DMS 273 (cell line): ENCODE data around the gene LPAR2.
"Not testable (repeated sequence)": the region's sequence is repeated elsewhere in the genome, so short reads cannot be mapped to it uniquely, and the experiment has no call there.

Experiments used
- DNase-seq: peaks from one replicate; lab custom pipeline; 2025; ENCODE audit not compliant: unreplicated experiment; lab: John Stamatoyannopoulos, UW

LPAR2 gene

GRCh38 chr19:19627621-19628500 lies at the start of gene LPAR2:
TSS of gene LPAR2 (minus strand) at chr19:19628220. CDS start at chr19:19627275, 945 bp downstream.
- DNase-seq: peak; percentile 76

- DNase-seq: no peak
Measured at GRCh38 chr19:19677579-19677978, 49.6 kb upstream of the LPAR2 start.

DNA sequence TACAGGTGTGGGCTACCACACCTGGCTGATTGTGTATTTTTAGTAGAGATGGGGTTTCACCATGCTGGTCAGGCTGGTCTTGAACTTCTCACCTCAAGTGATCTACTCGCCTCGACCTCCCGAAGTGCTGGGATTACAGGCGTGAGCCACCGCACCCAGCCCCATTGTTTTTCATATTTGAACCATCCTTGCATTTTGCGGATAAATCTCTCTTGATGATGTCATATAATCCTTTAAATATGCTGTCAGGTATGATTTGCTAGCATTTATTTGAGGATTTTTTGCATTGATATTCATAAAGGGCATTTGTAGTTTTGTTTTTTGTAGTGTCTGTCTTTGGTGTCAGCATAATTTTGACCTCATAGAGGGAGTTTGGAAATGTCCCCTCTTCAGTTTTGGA lies 46.3 kb upstream of the LPAR2 start:
- DNase-seq: no peak

GRCh38 chr19:19672816-19673215 lies 44.8 kb upstream of the LPAR2 start:
- DNase-seq: no peak

GRCh38 chr19:19670070-19670551 lies 42.1 kb upstream of the LPAR2 start:
- DNase-seq: no peak

DNA sequence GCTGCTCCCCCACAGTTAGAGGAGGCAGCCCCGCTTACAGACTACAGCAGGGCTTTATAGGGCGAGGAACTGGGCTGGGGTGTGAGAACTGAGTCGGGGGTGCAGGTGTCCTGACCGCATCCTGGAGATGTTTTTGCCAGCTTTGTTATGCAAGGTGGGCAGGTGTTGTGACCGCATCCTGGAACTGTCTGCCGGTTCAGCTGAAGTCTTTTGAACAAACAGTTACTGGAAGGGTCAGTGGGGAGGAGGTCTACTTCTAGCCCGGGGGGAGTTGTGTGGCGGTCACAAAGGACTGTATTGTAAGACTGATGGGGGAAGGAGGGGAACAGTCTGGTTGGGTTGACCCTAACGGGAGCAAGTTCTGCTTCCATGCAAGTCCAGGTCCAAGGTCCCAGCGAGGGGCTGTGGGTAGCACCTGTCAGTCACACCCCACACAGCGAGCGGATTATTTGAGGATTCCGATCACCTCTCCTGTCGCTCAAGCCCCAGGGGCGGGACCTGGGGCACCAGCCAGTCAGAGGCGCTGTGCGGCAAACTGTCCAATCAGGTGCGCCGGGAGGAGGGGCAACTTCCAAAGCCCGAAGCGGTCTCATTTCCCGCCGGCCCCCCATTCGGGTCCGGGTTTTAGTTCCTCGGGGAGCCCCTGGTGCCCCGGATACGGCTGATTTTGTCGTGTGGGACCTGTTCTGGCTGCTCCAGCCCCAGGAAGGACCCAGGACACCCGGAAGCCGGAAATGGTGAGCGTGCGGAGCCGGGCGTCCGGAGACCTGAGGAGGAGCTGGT lies 40.4 kb upstream of the LPAR2 start, which contains the start of gene ZNF101:
Gene ZNF101 (plus strand): TSS at position 610 of the 783 bp plus-strand sequence. CDS start 125 bp downstream, at position 735.
- DNase-seq: peak; percentile 98

DNA sequence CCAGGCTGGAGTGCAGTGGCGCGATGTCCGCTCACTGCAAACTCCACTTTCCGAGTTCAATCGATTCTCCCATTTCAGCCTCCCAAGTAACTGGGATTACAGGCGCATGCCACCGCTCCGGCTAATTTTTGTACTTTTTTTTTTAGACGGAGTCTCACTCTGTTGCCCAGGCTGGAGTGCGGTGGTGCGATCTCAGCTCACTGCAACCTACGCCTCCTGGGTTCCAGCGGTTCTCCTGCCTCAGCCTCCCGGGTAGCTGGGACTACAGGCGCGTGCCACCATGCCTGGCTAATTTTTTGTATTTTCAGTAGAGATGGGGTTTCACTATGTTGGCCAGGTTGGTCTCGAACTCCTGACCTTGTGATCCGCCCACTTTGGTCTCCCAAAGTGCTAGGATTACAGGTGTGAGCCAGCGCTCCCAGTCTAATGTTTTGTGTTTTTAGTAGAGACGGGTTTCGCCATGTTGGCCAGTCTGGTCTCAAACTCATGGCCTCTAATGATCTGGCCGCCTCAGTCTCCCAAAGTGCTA lies 37.5 kb upstream of the LPAR2 start:
- DNase-seq: not testable (repeated sequence)

DNA sequence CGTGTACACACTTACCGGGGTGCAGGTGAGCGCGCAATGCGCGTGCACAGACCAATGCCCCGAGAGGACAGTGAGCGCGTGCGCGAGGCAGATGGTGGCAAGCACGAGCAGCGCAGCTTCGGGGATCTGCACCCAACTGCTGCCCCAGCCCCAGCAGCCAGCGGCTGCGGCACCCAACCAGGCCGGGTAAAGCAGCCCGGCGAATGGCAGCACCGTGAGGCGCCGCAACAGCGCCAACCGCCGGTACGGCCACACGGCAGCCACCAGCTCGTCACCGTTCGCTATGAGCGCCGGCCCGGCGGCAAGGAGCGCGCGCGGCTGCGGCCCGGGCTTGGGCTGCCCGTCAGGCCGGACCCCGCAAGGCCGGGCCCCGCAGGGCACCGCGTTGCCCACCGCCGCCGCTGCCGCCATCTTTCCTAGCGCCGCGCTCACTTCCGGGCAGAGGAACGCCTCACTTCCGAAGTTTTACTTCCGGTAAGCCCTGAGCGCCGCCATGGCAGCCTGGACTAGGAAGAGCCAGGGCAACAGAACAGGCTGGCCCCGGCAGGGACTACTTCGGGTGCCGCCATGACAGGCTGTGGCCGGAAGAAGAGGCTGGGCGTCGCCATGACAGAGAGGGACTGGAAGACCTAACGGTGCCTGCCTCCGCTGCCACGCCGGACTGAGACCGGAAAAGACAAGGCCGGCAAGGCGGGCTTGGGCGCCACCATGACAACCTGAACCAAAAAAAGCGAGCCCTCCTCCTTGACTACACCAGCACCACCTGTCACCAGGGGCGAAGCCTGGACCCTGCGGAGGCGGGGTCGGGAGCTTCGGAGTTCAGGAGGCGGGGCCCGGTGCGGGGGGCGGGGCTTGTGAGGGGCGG lies 35.5 kb upstream of the LPAR2 start, which contains the start of gene ATP13A1:
Gene ATP13A1 (minus strand): TSS at position 421 of the 865 bp plus-strand sequence. CDS start 10 bp downstream, at position 411.
- DNase-seq: peak; percentile 100

GRCh38 chr19:19662871-19663255 lies 34.8 kb upstream of the LPAR2 start:
- DNase-seq: no peak

DNA sequence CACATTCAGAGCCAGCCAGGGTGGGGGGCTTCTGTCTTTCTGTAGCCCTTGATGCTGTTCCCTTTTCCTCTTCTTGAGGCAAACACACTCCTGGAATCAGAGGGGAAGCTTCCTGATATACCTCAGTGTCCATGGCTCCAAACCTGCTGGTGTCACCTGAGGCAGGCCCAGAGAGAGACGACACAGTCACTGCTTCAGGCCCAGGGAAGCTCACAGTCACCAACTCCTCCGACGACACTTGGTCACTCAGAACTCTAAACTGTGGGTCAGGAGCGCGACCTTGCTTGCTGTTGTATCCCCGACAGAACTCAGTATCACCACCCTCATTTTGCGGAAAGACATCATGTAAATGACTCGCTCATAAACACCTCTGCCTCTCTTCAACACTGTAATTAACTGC lies 34.3 kb upstream of the LPAR2 start:
- no peak for DNase-seq

DNA sequence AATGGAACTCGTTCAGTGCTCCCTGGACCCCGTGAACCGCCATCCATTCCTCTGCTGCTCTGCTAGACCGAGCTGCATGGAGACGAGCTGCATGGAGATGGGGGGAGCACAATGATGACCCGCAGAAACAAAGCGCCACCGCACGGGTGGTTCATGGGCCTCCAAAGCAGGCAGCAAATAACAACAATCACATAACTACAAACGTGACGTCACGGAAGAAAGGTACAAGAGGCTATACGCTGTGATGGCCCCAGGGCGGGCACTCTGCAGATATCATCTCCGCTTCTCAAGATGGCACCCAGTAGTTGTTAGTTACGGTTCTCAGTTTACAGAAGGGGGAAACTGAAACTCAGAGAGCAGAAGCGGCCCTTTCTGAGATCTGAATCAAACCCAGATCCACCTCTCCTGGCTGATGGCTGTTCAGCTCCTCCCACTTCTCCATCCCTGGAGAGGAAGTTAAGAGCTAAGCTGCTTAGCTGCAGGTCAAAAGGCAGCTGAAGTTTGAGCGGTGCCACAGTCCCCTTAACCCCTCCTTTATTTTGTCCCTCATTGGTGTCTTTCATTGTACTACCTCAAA lies 33.7 kb upstream of the LPAR2 start:
- no peak for DNase-seq

DNA sequence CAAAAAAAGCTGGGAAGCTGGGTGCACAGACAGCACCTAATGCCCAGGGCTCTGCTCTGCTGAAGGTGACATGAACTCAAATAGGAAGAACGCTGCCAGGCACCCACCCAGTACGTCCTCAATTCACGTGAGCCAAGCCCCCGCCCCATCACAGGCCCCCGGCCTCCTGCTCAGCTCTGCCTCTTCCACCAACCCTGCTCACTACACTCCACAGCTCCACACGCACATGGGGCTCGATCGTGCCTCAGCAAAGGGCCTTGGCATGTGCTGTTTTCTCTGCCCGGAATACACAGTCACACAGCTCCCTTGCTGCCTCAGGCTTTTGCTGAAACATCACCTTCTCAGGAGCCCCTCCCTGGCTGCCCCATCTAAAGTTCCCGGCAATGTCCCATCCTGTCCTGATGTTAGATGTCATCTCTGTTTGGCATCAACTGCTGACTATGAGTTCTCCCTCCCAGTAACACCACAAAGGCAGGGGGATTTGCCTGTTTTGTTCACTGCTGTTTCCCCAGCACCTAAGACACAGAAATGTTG lies 33.2 kb upstream of the LPAR2 start:
- DNase-seq: no peak

GRCh38 chr19:19659646-19660245 lies 31.7 kb upstream of the LPAR2 start:
- DNase-seq: no peak

DNA sequence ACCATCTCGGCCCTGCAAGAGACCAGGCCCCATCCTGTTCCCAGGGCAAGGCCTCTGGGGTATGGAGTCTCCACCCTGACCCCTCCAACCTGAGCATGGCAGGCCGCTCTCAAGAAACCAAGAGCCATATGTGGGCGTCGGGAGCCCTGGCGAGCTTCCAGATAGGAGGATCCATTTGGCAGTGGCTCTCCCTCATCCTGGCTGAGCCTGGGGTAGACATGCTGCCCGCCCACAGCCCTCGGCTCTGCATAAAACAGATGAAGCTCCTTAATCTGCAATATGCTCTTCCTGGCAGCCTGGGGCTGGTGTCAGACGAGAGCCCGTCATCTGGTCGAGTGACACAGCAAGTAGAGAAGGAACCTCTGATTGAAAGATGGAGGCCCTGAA lies 29.4 kb upstream of the LPAR2 start:
- DNase-seq: peak; percentile 98

DNA sequence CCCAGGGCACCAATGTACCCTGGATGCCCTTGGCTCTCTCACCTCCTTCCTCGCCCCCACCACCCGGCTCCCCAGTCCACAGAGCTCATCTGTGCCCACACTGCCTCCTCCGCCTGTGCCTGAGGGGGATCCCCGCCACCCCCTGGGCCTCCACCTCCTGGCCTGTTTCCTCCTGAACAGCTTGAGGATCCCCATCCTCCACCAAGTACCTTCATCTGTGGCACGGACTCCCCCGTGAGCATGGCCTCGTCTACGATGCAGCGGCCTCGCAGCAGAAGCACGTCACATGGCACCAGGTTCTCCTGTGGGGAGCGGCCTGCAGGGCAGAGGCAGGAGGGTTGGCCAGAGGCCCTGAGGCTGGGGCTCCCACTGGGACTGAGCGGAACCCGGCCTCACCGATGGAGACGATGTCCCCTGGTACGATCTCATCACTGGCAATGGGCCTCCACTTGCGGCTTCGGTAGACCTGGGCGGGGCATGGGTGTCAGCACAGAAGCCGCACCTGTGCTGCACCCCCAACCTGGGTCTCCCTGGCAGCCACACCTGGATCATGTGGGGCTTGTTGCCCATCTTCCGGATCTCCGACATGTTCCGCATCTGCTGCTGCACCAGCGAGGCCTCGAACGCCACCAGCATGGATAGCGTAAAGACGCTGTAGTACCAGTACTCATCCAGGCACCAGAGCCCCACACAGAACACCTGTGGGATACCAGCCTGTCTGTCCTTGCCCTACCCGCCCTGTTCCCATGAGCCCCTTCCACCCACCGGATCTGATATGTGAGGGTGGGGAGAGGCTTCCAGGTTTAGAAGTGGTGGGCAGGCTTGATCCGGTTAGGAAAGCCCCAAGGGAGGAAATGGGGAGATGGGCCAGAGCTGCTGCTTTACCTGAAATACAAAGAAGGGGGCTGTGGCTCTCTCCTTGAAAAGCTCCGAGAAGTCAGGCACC lies 28.7 kb upstream of the LPAR2 start:
- DNase-seq: no peak

DNA sequence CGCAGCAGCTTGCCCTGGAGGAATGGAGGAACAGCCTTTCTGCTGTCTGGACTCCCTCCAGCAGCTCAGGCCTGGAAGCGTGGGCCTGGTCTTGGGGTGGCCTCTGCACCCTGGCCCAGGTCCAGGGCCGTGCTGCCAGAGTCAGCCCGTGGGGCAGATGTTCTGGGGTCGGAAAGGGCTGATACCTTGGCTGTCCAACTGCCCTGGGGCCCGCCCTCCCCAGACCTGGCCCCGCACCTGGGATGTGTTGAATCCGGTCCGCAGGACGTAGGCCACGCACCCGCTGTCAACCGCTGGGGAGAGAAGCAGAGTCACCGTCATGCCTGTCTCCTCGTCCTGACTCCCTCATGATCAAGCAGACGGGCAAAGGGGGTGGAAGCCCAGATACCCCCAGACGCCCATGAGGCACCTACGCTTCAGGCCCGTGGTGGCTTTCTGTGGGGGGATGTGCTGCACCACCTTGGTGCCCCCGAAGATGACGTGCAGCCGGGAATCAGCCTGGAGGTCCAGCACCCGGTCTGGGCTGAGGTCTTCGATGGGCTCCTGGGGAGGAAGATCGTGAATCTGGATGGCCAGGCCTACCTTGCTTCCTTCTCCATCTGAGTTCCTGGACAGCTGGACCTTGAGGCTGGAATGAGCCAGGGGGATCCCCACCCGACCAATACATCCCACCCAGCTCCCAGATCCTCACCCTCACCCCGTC lies 27.8 kb upstream of the LPAR2 start:
- no peak for DNase-seq

DNA sequence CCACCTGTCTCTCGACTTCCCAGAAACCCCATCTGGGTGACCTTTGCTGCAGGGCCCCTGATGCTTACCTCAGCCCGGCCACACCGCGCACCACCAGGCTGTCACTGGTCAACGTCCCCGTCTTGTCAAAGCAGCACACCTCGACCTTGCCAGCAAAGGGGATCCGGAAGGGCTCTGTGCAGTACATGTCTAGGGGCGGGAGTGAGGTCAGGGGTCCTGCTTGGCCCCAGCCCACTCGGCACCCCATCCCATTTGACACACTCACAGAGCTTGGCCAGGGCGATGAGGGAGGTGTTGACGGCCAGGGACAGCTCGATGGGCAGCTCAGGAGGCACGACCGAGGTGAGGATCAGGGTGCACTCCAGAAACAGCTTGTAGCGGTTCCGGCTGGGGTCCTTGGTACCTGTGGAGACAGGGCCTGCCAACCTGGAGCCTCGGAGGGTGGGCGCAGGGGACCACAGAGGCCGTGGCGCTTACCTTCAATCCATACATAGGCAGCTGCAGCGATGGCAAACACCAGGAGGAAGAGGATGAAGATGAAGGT lies 27.1 kb upstream of the LPAR2 start:
- DNase-seq: no peak
